GM21367 (cell line): Measurements from ENCODE around the gene POMT2.
"Not testable (repeated sequence)": the region's sequence is repeated elsewhere in the genome, so short reads cannot be mapped to it uniquely, and the experiment has no call there.

Experiments used
- ATAC-seq: cut with Tn5 transposase; IDR thresholded peaks from one replicate; pipeline ENCODE4 v1.9.1; 2021; ENCODE audit not compliant: unreplicated experiment

Gene POMT2

DNA sequence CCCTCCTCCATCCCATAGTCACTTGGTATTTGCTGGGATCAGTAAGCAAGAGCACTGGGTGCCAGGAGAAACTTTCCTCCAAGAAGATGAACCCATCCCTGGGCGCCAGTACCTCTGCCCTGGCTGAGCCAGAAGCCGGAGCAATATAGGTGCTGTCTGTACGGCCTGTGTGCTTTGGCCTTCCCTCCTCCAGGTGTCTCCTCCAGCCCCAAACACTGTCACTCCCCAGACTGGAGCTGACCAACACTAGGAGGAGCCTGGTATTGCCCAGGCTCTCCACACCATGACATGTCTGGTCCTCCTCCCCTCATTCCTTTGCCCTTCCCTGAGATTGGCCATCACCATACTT, 5.0 kb upstream of the POMT2 start:
- no peak for ATAC-seq

DNA sequence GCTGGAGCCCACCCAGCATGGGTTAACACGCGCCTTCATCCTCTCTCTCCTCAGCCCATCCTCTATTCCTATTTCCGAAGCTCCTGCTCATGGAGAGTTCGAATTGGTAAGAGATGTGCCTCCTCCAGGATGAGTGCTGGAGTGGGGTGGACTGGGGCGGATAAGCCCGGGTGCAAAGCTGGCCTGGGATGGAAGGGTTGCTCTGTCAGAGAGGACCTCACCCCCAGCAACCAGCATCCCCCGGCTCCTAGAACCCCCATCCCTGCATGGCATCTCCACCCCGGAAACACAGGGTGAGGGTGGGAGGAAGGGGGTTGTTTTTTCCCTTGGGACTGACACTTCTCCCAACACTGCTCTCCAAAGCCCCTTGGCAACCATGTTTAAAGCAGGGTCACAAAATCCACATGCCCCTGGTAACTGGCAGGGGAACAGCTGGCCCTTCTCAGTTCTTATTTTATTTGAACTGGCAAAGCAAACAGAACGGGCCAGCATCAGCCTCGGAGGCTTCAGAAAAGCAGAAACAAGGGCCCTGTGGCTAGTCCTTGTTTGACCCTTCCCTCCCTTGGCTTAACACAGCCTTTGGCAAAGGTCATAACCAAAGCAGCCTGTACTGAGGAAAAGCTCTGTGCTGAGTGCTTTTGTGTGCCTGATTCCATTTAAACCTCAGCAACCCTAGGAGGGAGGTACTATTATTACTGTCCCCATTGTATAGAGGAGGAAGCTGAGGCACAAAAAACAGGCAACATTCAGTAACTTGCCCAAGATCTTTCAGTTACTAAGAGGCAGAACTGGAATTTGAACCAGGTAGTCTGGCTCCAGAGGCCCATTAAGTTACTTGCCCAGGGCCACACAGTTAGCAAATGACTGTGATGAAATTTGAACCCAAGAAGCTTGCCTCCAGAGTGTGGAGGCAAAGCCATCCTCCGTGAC, 4.4 kb upstream of the POMT2 start:
- ATAC-seq = no peak

DNA sequence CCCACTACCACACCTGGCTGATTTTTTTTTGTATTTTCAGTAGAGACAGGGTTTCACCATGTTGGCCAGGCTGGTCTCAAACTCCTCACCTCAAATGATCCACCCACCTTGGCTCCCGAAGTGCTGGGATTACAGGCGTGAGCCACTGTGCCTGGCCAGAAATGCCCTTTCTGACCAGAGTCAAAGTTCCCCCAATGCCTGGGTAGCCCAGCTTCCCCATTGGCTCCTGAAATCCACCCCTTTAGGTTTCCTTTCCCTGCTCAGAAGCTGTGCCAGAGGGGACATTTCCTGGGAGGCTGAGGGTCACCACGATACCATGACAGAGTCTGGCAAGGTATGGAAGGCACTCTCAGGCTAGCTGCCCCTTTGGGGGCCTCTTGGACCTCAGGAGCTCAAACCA, 3.6 kb upstream of the POMT2 start:
- no peak for ATAC-seq

DNA sequence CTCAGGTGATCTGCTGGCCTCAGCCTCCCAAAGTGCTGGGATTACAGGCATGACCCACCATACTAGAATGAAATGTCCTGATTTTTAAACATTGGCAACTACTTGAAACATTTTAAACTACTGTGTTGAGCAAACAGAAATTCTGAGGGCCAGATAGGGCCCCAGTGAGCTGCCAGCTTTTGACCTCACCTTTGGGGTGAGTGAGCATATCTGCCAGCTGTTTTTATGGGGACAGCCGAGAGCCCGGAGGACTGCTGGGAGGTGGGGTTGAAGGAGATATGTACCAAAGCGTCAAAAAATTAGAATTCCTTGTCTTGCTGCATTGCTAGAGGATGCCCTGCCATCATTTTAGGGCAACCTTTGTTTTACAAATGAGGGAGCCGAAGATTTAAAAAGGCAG, 2.9 kb upstream of the POMT2 start:
- no peak for ATAC-seq

DNA sequence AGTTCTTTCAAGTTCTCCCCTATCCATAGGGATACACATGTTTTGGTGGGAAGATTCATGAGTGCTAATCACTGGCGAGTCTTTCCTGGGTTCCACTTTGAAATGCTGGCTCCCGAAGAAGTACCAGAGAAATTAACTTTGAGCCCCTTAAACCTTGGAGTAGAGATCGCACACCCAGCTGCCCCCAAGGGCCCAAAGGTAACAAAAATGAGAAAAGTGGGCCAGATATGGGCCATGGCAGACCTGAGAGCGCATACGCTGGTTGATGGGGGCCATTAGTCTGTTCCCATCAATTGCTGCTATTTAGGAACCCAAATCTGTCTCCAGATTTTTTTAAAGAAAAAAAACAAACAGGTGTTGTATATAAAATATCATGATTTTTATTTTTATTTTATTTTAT, 2.3 kb upstream of the POMT2 start:
- no peak for ATAC-seq

DNA sequence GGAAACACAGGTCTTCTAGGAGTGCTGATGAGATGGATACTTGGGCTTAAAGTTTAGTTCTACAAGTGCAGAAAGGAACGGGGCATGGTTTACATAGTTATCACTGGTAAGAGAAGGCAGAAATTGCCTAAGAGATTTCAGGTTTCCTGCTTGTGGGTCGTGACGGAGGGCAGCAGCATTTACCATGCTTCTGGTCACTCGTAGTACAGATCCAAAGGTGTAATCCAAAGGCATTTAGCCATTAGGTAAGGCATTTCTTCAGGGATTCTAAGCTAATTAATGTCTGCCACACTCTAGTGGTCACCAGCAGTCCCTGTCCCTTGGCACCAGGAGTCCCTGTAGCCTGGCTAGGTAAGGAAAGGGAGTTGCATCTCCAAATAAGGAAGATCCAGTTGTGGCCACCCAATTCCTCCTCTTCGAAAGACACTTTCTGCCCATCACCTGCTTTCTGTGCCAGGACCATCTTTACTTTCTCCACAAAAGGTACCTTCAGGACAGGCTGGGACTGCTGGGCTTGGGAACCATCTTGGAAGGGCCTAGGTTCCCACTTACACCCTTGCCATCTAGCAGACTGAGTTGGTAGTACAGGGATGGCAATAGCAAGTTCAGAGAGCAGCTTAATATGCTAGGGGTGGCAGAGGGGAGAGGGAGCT, 1.7 kb upstream of the POMT2 start:
- ATAC-seq = no peak

DNA sequence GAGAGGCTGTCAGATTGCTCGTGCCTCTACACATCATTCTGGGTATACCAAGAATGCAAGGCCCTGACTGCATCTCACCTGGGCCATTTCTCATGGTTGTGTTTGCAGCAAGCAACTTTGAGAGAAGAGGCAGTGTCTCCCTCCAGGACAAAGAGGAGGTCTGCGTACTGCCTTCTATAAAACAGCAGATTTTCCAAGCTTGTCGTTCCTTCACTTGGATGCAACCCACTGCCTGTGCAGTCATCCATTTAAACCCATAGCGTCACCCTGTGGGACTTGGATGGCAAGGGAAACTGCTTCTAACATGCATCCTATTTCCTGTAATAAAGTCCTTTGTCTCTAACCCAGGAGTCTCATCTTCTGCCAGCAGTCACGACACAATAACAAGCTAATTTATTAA, 1.3 kb downstream of the POMT2 start:
- ATAC-seq = no peak

DNA sequence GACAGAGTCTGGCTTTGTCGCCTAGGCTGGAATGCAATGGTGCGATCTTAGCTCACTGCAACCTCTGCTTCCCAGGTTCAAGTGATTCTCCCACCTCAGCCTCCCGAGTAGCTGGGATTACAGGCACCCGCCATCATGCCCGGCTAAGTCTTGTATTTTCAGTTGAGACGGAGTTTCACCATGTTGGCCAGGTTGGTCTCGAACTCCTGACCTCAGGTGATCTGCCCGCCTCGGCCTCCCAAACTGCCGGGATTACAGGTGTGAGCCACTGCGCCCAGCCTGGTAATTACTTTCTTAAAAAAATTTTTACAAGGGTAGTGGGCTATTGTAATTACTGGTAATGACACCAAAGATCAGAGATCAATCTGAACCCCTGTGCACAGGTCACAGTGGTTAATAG, 1.9 kb downstream of the POMT2 start:
- ATAC-seq = not testable (repeated sequence)

DNA sequence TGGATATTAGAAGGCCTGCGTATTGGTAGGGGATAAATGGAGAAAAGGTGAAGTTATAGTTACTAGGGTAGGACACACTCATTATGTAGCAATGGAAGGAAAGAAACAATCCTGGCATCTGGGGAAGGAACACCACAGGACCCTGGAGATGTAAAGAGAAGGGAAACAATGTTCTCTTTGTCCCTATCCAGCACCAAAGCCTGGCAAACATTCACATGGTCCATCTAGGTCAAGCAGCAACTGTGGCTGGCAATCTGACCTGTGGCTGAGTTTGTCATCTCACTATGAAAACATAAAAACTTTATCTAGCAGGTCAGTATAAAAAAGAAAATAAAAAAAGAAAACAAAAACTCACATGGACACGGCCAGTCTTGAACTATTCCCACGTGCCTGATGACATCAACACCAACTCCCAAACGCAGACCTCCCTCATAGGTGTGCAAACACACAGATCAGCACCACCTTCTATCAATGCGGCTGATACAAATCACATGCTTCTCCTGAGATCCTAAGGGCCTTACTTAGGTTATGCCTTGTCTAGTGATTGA, 2.6 kb downstream of the POMT2 start:
- ATAC-seq = no peak

DNA sequence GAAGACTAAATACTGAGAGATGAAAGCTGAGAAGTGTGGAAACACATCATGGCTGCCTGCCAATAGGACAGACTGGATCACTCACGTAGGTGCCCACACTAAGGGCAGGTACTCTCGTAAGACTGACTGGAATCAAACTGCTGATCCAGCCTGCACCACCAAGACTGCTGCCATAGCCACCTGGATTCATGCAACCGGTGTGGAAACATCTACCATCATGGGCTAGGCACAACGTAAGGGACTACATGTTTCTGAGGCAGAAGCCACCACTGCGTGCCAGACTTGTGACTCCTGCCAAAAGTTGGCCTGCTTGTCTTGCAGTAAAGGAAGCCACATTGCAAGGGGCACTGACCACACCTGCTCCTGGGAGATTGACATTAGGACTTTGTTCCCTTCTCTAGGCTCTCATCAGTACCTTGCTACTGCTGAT, 3.8 kb downstream of the POMT2 start:
- ATAC-seq = no peak

DNA sequence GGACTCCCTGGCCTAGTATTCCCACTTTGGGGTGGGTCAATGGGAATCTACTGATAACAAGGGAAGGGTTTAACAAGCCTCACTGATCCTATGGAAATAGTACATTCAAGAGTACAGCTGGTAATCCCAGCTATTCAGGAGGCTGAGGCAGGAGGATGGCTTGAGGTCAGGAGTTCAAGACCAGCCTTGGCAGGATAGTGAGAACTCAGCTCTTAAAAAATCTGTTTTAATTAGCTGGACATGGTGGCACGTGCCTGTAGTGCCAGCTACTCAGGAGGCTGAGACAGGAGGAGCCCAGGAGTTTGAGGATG, 4.5 kb downstream of the POMT2 start:
- ATAC-seq = no peak

DNA sequence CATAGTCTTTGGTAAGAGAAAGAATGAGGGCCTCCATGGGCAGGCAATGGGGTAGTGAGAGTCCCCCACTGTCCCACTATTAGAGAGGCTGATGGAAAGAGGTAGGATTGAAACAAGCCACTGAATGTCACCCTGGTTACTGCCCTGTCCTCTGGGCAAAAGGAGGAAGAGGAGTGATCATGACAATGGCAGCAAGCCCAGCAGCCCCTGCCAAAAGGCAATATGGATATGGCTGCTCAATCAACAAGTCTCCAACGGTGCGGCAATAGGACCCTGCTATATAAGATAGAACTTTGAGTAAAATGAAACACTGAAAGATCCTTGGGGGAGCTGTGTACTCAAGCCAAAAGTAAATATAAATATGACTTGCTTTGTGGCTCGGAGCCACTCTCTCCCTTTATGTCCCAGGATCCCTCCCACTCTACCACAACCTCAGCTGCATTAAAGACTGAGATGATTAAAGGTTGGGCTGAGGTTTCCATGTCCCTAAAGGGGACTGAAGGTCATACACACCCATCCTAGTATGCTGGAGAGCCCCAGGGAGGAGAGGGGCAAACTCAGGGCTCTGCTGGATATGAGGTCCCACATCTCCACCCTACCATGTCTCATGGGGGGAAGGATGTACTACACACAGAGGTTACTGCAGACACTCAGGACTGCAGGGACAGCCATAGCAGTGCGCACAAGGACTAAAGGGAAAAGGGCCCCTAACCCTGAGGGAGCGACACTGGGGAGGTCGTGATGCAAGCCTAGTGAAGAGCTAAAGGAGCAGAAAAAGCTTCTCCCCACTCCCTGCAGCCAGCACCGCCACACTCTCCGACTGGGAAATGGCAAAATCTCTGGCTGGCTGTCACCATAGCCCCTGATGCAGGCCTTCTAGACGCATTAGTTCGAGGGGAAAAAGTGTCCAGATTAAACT, 5.9 kb downstream of the POMT2 start:
- no peak for ATAC-seq

DNA sequence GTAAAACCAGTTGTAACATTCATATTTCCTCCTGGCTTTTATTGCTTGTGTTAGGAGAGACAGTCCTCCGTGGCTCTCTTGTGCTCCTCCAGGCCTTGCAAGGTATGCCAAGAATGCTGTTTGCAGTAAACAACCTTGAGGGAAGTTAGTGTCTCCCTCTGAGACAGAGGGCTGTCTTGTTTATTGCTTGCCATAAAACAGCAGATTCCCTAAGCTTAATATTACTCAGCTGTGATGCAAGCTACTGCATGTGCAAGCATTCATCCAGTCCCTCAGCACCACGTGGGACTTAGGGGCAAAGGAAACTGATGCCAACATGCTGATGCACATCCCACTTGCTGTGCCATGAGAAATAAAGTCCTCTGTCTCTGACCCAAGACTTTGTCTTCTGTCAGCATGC, 6.6 kb downstream of the POMT2 start:
- ATAC-seq = no peak

DNA sequence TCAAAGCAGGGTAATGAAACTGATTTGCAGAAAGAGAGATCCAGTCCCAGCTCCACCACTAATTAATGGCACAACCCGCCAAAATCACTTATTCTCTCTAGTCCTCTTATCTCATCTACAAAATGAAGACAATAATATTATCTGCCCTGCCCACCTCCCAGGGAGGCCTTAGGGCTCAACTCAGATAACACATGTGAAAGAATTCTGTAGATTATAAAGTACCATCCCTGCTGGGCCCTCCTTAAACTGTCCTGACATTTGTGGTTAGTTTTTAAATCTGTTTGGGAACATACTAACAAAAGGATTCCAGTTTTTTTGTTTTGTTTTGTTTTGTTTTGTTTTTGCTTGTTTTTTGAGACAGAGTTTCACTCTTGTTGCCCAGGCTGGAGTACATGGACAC, 7.3 kb downstream of the POMT2 start:
- no peak for ATAC-seq

DNA sequence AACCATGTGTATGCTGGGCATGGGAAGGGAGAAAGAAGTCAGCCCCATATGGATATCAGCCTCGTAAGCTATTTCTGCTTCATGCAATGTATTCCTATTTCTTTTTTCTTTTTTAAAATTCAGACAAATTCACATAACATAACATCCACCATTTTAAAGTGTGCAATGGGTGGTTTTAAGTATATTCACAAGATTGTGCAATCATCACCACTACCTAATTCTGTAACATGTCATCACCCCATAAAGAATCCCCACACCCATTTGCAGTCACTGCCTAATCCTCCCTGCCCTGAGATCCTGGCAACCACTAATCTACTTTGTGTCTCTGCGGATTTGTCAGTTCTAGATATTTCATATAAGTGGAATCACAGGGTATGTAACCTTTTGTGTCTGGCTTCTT, 9.5 kb downstream of the POMT2 start:
- ATAC-seq = no peak

DNA sequence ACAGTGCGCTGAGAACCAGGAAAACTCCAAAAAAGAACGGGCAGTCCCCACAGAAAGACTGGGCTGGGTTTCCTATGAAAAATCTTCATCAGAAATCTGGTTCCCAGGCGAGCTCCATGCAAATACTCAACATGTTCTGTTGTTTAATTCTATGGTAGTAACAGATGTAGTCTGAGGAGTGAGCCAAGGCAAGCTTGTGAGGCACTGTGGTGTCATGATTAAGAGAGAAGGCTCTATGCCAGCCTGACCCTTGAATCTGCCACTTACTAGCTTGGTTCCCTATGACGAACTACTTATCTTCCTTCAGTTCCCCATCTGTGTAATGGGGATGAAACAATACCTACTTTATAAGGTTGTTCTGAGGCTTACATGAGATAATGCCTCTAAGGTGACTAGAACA, 10.7 kb downstream of the POMT2 start:
- no peak for ATAC-seq

DNA sequence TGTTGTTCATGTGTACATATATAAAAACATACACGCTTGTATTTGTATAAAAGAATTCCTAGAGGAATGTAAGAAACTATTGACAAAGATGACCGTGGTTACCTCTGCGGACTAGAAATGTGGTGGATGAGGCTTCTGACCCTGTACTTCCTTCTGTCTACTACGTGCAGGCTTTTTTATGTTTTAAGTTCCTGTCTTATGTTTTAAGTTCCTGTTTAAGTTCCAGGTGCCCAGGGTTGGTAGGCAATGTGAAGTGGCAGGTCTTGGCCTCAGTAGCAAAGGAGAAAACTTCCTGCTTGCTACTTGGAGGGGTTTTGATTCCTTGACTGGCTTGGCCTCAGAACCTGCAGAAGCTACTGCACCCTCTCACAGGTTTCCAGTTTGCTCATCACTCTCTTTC, 11.6 kb downstream of the POMT2 start:
- no peak for ATAC-seq

DNA sequence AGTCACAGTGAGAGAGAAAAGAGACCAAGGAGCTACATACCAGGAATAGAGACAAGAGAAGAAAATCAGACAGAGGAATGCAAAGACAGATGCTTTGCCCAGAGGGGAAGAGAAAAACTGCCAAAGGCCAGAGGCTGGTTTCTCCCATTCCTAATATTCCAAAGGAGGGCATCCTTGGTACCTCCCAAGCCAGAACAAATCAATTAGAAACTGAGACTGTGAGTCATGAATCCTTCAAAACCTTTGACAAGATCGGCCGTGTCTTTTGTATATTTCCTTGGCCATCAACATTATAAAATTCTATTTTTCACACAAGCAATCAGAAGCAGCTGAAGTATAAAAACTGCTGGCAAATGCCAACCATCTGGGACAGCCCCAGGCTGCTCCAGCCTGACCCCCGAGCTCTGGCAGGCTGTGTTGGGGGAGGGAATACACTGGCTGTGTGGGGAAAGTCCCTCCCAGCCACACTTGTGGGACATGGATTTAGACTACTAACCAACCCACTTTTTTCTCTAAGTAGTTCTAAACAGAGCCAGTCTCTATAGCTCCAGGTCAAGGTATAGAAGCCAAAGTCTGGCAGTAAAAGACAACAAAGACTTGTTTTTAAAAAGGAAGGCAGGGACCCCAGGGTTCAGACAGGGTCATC, 13.7 kb downstream of the POMT2 start:
- no peak for ATAC-seq

DNA sequence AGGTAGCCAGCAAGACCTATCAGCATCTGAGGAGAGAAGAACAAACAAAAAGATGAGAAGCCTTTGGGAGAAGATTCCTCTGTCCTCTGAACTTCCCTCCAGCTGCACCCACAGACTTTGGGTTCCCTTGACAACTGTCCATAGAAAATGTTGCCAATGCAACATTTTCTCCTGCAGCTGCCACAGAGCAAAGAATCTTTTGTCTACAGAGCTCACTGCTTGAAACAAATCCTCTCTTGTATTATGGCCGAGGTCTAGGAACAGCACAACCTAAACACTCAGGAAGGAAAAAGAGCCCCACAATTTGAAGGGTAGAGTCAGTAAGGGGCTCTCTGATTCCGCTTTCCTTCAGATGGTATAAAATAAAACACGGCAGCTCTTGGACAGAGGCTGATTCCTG, 14.3 kb downstream of the POMT2 start:
- no peak for ATAC-seq

DNA sequence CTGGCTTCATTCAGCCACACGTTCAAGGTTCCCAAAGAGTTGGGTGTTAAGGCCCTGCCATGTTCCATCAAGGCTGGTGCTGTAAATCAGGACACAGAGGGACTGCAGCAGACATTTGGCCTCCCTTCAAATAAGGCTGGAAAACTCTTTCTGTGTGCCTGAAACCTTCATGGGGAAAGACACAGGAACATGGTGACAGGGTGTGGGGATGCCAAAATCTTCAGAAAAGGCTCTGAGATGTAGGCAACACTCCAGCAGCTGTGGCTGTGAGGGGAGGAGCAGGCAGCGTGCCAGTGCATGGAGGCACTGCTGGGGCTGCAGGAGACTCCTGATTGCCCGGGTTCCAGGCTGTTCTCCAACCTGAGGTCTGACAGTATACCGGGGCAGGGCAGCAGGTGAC, 15.0 kb downstream of the POMT2 start:
- ATAC-seq = no peak
